Transverse colon (tissue), 3 donors: ENCODE data around the gene PADI2.

Experiments used
- EP300 ChIP-seq: sonication (generic); formaldehyde crosslinking; IDR thresholded peaks from one replicate; pipeline ENCODE4 v1.6.1; 2017; ENCODE audit warnings: antibody characterized with exemption, low read depth
- POLR2A ChIP-seq: fragments of 450-650 bp; IDR thresholded peaks from one replicate; pipeline ENCODE4 v1.6.1; 2016; ENCODE audit warnings: antibody characterized with exemption, mild to moderate bottlenecking, moderate library complexity
- TF ChIP-seq, protein P1 (sequence below), 5 experiments: fragments of 200-600 bp in 3 of 5; fragments of 450-650 bp in 2 of 5; sonication (generic) in 3 of 5; IDR thresholded peaks; 1 replicate in 2 of 5; 2 replicates in 3 of 5; pipeline ENCODE4 v1.5.1; 2016 to 2017; ENCODE audit warnings: antibody characterized with exemption in 5 of 5, inconsistent platforms in 3 of 5, mild to moderate bottlenecking in 2 of 5, moderate library complexity in 1 of 5

- no peak for TF ChIP-seq EP300
- TF ChIP-seq, protein P1, sequence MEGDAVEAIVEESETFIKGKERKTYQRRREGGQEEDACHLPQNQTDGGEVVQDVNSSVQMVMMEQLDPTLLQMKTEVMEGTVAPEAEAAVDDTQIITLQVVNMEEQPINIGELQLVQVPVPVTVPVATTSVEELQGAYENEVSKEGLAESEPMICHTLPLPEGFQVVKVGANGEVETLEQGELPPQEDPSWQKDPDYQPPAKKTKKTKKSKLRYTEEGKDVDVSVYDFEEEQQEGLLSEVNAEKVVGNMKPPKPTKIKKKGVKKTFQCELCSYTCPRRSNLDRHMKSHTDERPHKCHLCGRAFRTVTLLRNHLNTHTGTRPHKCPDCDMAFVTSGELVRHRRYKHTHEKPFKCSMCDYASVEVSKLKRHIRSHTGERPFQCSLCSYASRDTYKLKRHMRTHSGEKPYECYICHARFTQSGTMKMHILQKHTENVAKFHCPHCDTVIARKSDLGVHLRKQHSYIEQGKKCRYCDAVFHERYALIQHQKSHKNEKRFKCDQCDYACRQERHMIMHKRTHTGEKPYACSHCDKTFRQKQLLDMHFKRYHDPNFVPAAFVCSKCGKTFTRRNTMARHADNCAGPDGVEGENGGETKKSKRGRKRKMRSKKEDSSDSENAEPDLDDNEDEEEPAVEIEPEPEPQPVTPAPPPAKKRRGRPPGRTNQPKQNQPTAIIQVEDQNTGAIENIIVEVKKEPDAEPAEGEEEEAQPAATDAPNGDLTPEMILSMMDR (IDR thresholded peaks at IDR 0.05), result no peak
- no peak for TF ChIP-seq POLR2A
Measured at GRCh38 chr1:17145648-17146047, 26.4 kb upstream of the PADI2 start.
